ENCODE measurements around the gene UXT. TPM values are rescaled to one million over a fixed set of nuclear protein-coding genes. Genes with fewer than 3 reads are reported as not detected.

Gene UXT
- total RNA-seq, 1 donor from 2014 or later, result 92.0 TPM

- Mint-ChIP-seq H3K4me1 (ENCODE audit: low read depth) (no peaks in the 10 kb centered on the region), H3K27ac (no peak overlapping the region), H3K4me3 (ENCODE audit: low read depth) (no peak overlapping the region), H3K36me3 (ENCODE audit: insufficient read depth) (no peaks in the 10 kb centered on the region), H3K27me3 (peaks cover 13% of the 10 kb centered on the region), H3K9me3 (ENCODE audit: low read depth) (peaks cover 14% of the 10 kb centered on the region)
- no peak for DNase-seq (ENCODE audit: low spot score, unreplicated experiment)
- TF ChIP-seq, protein P1, sequence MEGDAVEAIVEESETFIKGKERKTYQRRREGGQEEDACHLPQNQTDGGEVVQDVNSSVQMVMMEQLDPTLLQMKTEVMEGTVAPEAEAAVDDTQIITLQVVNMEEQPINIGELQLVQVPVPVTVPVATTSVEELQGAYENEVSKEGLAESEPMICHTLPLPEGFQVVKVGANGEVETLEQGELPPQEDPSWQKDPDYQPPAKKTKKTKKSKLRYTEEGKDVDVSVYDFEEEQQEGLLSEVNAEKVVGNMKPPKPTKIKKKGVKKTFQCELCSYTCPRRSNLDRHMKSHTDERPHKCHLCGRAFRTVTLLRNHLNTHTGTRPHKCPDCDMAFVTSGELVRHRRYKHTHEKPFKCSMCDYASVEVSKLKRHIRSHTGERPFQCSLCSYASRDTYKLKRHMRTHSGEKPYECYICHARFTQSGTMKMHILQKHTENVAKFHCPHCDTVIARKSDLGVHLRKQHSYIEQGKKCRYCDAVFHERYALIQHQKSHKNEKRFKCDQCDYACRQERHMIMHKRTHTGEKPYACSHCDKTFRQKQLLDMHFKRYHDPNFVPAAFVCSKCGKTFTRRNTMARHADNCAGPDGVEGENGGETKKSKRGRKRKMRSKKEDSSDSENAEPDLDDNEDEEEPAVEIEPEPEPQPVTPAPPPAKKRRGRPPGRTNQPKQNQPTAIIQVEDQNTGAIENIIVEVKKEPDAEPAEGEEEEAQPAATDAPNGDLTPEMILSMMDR (IDR thresholded peaks at IDR 0.05; ENCODE audit: unreplicated experiment), result no peak
Observed at GRCh38 chrX:47613082-47613481, 45.9 kb downstream of the UXT start.

- no peak for DNase-seq (ENCODE audit: low spot score, unreplicated experiment)
- H3K36me3 Mint-ChIP-seq (ENCODE audit: insufficient read depth), result no peaks in the 10 kb centered on the region
- H3K27ac Mint-ChIP-seq, result no peak overlapping the region
- H3K9me3 Mint-ChIP-seq (ENCODE audit: low read depth), result peaks cover 7% of the 10 kb centered on the region
- H3K27me3 Mint-ChIP-seq, result peaks cover 7% of the 10 kb centered on the region
- TF ChIP-seq, protein P1 (IDR thresholded peaks at IDR 0.05; ENCODE audit: unreplicated experiment), result no peak
- no peak overlapping the region for H3K4me3 Mint-ChIP-seq (ENCODE audit: low read depth)
- no peaks in the 10 kb centered on the region for H3K4me1 Mint-ChIP-seq (ENCODE audit: low read depth)
Observed at GRCh38 chrX:47612418-47612817, 46.6 kb downstream of the UXT start.

DNA sequence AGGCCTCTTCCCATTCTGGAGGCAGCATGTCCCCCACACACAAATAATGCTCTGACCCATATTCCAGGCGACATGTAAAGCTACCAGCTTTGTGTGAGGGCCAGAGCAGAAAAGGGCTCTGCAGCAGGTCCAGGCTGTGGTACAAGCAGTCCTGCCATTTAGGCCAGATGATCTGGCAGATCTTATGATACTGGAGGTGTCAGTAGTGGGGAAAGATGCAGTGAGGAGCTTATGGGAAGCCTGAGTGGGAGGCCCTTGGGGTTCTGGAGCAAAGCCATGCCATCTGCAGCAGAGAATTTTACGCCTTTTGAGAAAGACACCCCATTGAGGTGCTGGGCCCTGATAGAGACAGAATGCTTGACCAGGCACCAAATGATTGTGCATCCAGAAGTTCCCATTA is 47.1 kb downstream of the UXT start:
- no peak for DNase-seq (ENCODE audit: low spot score, unreplicated experiment)
- TF ChIP-seq, protein P1 (IDR thresholded peaks at IDR 0.05; ENCODE audit: unreplicated experiment), result no peak
- no peak overlapping the region for H3K27ac Mint-ChIP-seq
- no peak overlapping the region for H3K4me3 Mint-ChIP-seq (ENCODE audit: low read depth)
- H3K27me3 Mint-ChIP-seq, result peaks cover 6% of the 10 kb centered on the region
- no peaks in the 10 kb centered on the region for H3K4me1 Mint-ChIP-seq (ENCODE audit: low read depth)
- H3K36me3 Mint-ChIP-seq (ENCODE audit: insufficient read depth), result no peaks in the 10 kb centered on the region
- H3K9me3 Mint-ChIP-seq (ENCODE audit: low read depth), result peaks cover 6% of the 10 kb centered on the region

- TF ChIP-seq, protein P1 (IDR thresholded peaks at IDR 0.05; ENCODE audit: unreplicated experiment), result no peak
- no peak overlapping the region for H3K27ac Mint-ChIP-seq
- no peaks in the 10 kb centered on the region for H3K4me1 Mint-ChIP-seq (ENCODE audit: low read depth)
- H3K36me3 Mint-ChIP-seq (ENCODE audit: insufficient read depth), result no peaks in the 10 kb centered on the region
- peaks cover 3% of the 10 kb centered on the region for H3K27me3 Mint-ChIP-seq
- no peak for DNase-seq (ENCODE audit: low spot score, unreplicated experiment)
- no peak overlapping the region for H3K4me3 Mint-ChIP-seq (ENCODE audit: low read depth)
- peaks cover 4% of the 10 kb centered on the region for H3K9me3 Mint-ChIP-seq (ENCODE audit: low read depth)
Observed at GRCh38 chrX:47611489-47611888, 47.5 kb downstream of the UXT start.

- no peaks in the 10 kb centered on the region for H3K36me3 Mint-ChIP-seq (ENCODE audit: insufficient read depth)
- H3K9me3 Mint-ChIP-seq (ENCODE audit: low read depth), result no peaks in the 10 kb centered on the region
- H3K4me1 Mint-ChIP-seq (ENCODE audit: low read depth), result no peaks in the 10 kb centered on the region
- DNase-seq (ENCODE audit: low spot score, unreplicated experiment), result no peak
- no peak overlapping the region for H3K4me3 Mint-ChIP-seq (ENCODE audit: low read depth)
- TF ChIP-seq, protein P1 (IDR thresholded peaks at IDR 0.05; ENCODE audit: unreplicated experiment), result no peak
- no peak overlapping the region for H3K27ac Mint-ChIP-seq
- H3K27me3 Mint-ChIP-seq, result no peaks in the 10 kb centered on the region
Observed at GRCh38 chrX:47610511-47610910, 48.5 kb downstream of the UXT start.

Measured in progenitor cell of endocrine pancreas (in vitro differentiated cells).